Thyroid gland (tissue), 4 donors: Measurements from ENCODE around the gene UQCC5. TPM values are rescaled to one million over a fixed set of nuclear protein-coding genes. Genes with fewer than 3 reads are reported as not detected.

Source experiments
- DNase-seq, 2 donors: peaks; one replicate each; pipeline ENCODE4 v3.0.0-alpha.2; 2019
- H3K27ac ChIP-seq, 3 donors: fragments of 200-600 bp; sonication (generic); 1 replicate in 2 of 3; 2 replicates in 1 of 3; pipeline ENCODE4 v1.5.1; 2016 to 2019; ENCODE audit warnings: mild to moderate bottlenecking in 1 of 3, moderate library complexity in 1 of 3
- H3K27me3 ChIP-seq: fragments of 200-600 bp; sonication (generic); one replicate; pipeline ENCODE4 v1.5.1; 2019
- H3K36me3 ChIP-seq, 2 donors: fragments of 200-600 bp; sonication (generic); one replicate each; pipeline ENCODE4 v1.5.1; 2016 to 2019
- H3K4me1 ChIP-seq, 2 donors: fragments of 200-600 bp; sonication (generic); one replicate each; pipeline ENCODE4 v1.5.1; 2017 to 2019
- H3K4me3 ChIP-seq, 3 donors: fragments of 200-600 bp; sonication (generic); replicated peaks in 1 of 3; 1 replicate in 2 of 3; 2 replicates in 1 of 3; pipeline ENCODE4 v1.5.1; 2016; ENCODE audit warnings: mild to moderate bottlenecking in 1 of 3
- H3K9me3 ChIP-seq: fragments of 200-600 bp; sonication (generic); one replicate; pipeline ENCODE4 v1.5.1; 2017
- POLR2A ChIP-seq, 2 donors: fragments of 450-650 bp; IDR thresholded peaks; one replicate each; pipeline ENCODE4 v1.6.1; 2017; ENCODE audit warnings: antibody characterized with exemption in 2 of 2, mild to moderate bottlenecking in 2 of 2, moderate library complexity in 1 of 2
- WGBS, 2 donors: methylation state at CpG; one replicate each; pipeline ENCODE4 v1.1.5; 2017; 5-methylcytosine and 5-hydroxymethylcytosine counted together
- intact Hi-C: fragments of 100-400 bp; cut with DNase I; formaldehyde crosslinking; loops from one replicate; pipeline ENCODE4 v1.15.1; 2023
- total RNA-seq, 4 donors: library from RNA; depleted of rRNA; stranded (reverse); fragments of >200 nt; gene quantifications; one replicate each; pipeline ENCODE4 v1.2.3, GENCODE V29; 2016
- TF ChIP-seq, protein P1 (sequence below), 6 experiments: fragments of 200-600 bp in 3 of 6; fragments of 450-650 bp in 3 of 6; sonication (generic) in 3 of 6; IDR thresholded peaks; one replicate each; pipeline ENCODE4 v1.5.1; 2016 to 2019; ENCODE audit warnings: antibody characterized with exemption in 6 of 6, mild to moderate bottlenecking in 2 of 6, inconsistent platforms in 1 of 6, moderate library complexity in 1 of 6

UQCC5 gene, protein sequence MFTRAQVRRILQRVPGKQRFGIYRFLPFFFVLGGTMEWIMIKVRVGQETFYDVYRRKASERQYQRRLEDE
- 10 to 100 TPM in 2 of 4 donors, 1 to 10 TPM in 2; 4.8 to 34.3 (median 9.4) TPM for total RNA-seq

DNA sequence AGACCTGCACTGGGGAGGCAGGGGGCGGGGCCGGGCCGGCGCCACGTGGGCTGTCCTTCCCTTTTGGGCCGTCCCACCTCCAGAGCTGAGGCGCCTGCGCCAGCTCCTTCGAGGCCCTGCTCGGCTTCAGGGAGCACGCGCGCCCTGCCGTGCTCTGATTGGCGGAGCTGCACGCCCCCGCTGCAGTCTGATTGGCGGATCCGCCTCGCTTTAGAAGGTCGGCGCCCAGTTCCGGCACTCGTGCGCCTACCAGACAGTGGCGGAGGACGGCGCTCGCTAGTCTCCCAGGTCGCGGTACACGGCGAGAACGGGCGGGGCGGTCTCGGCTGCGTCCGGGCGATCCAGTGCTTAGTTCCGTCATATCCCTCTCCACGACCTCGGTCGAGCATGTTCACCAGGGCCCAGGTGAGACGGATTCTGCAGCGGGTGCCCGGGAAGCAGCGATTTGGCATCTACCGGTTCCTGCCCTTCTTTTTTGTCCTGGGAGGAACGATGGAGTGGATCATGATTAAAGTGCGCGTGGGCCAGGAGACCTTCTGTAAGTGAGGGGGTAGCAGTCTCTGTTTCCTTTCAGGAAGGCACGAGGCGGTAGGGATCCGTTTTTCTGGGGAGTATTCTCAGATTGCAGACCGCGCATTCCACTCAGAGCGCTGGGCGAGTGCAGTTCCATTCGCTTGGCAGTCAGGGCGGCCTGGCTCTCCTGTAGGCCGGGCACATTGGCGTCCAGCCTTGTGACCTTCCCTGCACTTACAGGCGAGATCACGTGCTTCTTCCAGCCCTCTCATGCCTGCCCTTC lies at the start of gene UQCC5:
UQCC5 (plus strand) TSS at position 237 of the 796 bp plus-strand sequence; CDS start at position 388, 151 bp downstream.
- Histone ChIP-seq H3K27ac (peak within 1 kb of the TSS; percentile 92 to 94 (median 93)), H3K27me3 (no peaks in the 10 kb centered on the region), H3K4me3 (peak within 1 kb of the TSS; percentile 49 to 68 (median 51)), H3K9me3 (no peaks in the 10 kb centered on the region), H3K4me1 (peaks cover 48 to 76% of the 10 kb centered on the region in 2 donors), H3K36me3 (peaks cover 0 to 3% of the 10 kb centered on the region in 2 donors)
- 0% methylated on average over 9 to 53 of the region's 65 CpGs for WGBS, 2 donors
- DNase-seq: peak; percentile 99
- intact Hi-C loops: loop anchor here (5.0 kb wide), 1 partner anchor 484 kb away; no protein-coding TSS in a partner anchor
- TF ChIP-seq POLR2A (IDR thresholded peaks at IDR 0.05): peak; percentile 73 to 99
- TF ChIP-seq, protein P1, sequence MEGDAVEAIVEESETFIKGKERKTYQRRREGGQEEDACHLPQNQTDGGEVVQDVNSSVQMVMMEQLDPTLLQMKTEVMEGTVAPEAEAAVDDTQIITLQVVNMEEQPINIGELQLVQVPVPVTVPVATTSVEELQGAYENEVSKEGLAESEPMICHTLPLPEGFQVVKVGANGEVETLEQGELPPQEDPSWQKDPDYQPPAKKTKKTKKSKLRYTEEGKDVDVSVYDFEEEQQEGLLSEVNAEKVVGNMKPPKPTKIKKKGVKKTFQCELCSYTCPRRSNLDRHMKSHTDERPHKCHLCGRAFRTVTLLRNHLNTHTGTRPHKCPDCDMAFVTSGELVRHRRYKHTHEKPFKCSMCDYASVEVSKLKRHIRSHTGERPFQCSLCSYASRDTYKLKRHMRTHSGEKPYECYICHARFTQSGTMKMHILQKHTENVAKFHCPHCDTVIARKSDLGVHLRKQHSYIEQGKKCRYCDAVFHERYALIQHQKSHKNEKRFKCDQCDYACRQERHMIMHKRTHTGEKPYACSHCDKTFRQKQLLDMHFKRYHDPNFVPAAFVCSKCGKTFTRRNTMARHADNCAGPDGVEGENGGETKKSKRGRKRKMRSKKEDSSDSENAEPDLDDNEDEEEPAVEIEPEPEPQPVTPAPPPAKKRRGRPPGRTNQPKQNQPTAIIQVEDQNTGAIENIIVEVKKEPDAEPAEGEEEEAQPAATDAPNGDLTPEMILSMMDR (IDR thresholded peaks at IDR 0.05): no peak

DNA sequence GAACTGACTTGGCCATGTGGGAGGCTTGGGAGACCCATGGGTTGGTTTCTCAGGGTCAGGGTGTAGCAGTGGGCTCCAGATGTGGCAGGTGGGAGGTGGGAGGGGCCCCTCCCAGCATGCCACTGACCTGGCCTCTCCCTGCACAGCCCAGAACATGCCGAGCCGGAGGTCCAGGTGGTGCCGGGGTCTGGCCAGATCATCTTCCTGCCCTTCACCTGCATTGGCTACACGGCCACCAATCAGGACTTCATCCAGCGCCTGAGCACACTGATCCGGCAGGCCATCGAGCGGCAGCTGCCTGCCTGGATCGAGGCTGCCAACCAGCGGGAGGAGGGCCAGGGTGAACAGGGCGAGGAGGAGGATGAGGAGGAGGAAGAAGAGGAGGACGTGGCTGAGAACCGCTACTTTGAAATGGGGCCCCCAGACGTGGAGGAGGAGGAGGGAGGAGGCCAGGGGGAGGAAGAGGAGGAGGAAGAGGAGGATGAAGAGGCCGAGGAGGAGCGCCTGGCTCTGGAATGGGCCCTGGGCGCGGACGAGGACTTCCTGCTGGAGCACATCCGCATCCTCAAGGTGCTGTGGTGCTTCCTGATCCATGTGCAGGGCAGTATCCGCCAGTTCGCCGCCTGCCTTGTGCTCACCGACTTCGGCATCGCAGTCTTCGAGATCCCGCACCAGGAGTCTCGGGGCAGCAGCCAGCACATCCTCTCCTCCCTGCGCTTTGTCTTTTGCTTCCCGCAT lies 49.2 kb upstream of the UQCC5 start:
- TF ChIP-seq, protein P1 (IDR thresholded peaks at IDR 0.05): no peak
- TF ChIP-seq POLR2A (IDR thresholded peaks at IDR 0.05): no peak
- intact Hi-C loops: no loop called here
- 93 to 95% methylated on average over 30 to 31 of the region's 31 CpGs for WGBS, 2 donors
- Histone ChIP-seq H3K4me3 (no peak overlapping the region), H3K27ac (no peak overlapping the region), H3K9me3 (no peaks in the 10 kb centered on the region), H3K36me3 (peaks cover 44 to 67% of the 10 kb centered on the region in 2 donors), H3K4me1 (peaks cover 3 to 22% of the 10 kb centered on the region in 2 donors), H3K27me3 (no peaks in the 10 kb centered on the region)
- DNase-seq: no peak

DNA sequence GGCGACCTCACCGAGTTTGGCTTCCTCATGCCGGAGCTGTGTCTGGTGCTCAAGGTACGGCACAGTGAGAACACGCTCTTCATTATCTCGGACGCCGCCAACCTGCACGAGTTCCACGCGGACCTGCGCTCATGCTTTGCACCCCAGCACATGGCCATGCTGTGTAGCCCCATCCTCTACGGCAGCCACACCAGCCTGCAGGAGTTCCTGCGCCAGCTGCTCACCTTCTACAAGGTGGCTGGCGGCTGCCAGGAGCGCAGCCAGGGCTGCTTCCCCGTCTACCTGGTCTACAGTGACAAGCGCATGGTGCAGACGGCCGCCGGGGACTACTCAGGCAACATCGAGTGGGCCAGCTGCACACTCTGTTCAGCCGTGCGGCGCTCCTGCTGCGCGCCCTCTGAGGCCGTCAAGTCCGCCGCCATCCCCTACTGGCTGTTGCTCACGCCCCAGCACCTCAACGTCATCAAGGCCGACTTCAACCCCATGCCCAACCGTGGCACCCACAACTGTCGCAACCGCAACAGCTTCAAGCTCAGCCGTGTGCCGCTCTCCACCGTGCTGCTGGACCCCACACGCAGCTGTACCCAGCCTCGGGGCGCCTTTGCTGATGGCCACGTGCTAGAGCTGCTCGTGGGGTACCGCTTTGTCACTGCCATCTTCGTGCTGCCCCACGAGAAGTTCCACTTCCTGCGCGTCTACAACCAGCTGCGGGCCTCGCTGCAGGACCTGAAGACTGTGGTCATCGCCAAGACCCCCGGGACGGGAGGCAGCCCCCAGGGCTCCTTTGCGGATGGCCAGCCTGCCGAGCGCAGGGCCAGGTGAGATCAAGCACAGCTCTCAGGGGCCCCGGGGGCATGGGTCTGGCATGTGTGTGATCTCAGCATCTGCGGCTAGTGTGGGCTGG lies 48.4 kb upstream of the UQCC5 start:
- peaks cover 47 to 68% of the 10 kb centered on the region in 2 donors for H3K36me3 ChIP-seq
- DNase-seq: no peak
- H3K4me3 ChIP-seq: no peak overlapping the region
- 96 to 97% methylated on average over 42 to 59 of the region's 59 CpGs for WGBS, 2 donors
- H3K27me3 ChIP-seq: no peaks in the 10 kb centered on the region
- no peaks in the 10 kb centered on the region for H3K9me3 ChIP-seq
- intact Hi-C loops: no loop called here
- TF ChIP-seq POLR2A (IDR thresholded peaks at IDR 0.05): no peak
- TF ChIP-seq, protein P1 (IDR thresholded peaks at IDR 0.05): no peak
- H3K4me1 ChIP-seq: peaks cover 3 to 26% of the 10 kb centered on the region in 2 donors
- no peak overlapping the region for H3K27ac ChIP-seq

DNA sequence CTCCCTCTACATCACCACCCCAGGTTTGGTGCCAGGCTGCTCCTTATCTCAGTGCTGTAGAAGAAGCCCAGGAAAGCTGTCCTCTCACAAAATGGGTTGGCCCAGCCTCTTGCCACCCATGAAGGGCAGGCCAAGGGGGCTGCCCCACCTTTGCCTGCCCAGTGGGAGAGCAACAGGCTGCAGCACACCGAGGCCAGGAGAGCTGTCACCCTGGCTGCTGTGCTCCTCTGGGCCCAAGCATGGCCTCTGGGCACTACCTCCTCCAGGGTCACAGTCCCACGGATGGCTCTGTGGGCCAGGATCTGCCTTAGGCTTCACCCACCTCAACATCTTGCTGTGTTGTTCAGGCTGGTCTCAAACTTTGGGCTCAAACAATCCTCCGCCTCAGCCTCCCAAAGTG lies 47.7 kb upstream of the UQCC5 start:
- H3K27ac ChIP-seq: no peak overlapping the region
- no peak overlapping the region for H3K4me3 ChIP-seq
- H3K4me1 ChIP-seq: peaks cover 3 to 29% of the 10 kb centered on the region in 2 donors
- no peak for DNase-seq
- peaks cover 47 to 68% of the 10 kb centered on the region in 2 donors for H3K36me3 ChIP-seq
- no peaks in the 10 kb centered on the region for H3K27me3 ChIP-seq
- intact Hi-C loops: no loop called here
- 90 to 92% methylated on average over 2 to 3 of the region's 3 CpGs for WGBS, 2 donors
- no peaks in the 10 kb centered on the region for H3K9me3 ChIP-seq
- no peak for TF ChIP-seq POLR2A (IDR thresholded peaks at IDR 0.05)
- TF ChIP-seq, protein P1 (IDR thresholded peaks at IDR 0.05): no peak
